HG02973 (cell line): ENCODE measurements around the gene STXBP4.

Source experiments
- ATAC-seq: cut with Tn5 transposase; IDR thresholded peaks from one replicate; pipeline ENCODE4 v1.9.1; 2021; ENCODE audit warnings: moderate library complexity; ENCODE audit not compliant: unreplicated experiment

Gene STXBP4

GRCh38 chr17:55212880-55213279, 244.3 kb downstream of the STXBP4 start:
- ATAC-seq: no peak

DNA sequence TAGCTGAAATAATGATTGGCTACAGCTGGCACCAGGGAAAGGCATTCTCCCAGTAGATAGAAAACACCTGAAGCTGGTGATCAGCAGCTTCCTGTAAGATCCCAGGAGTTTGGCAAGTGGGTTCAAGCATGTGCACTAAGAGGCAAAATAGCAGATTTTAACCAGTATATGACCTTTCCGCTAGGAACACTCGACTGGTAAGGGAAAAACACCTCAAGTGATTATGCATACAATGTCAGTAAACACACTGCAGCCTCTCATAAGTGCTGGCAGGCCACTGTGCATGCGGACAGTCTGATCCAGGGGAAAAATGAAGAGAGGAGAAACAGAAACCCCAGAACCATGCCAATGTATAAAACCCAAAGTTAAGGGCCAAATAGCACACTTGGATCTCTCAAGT, 247.1 kb downstream of the STXBP4 start:
- ATAC-seq: no peak

DNA sequence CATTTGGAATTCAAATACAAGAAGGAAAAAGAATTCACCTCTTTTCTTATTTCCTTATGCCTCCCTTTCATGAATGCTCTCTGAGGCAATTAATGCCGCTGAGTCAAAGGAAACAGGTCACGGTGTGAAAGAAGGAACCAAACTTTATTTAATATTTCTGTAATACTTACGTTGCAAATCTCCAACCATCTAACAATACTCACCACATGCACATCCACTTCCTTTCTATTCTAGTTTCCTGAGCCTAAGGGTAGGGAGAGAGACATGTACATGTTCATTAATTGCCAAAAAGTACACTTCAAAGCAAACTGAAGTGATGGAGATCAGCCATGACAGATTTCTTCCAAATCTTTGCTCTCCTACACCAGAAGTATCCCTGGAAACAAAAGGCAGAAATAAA, 248.3 kb downstream of the STXBP4 start:
- ATAC-seq: no peak

DNA sequence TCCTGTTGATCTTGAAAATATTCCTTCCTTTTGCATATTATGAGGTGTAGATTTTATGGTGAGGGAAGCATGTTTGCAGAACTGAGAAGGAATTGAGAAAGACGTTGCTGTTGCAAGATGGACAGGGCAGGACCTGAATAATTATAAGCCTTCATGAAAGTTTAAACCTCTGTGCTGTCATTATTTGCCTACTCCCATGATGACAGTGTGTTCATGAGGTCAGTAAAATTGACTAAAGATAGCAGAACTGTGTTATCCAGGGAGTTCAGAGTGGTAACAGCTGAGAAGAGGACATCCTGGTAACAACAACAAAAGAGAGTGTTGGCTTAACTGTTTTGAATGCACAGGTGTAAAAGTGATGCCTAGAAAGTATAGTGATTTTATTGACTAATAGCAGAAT, 250.9 kb downstream of the STXBP4 start:
- no peak for ATAC-seq

GRCh38 chr17:55219934-55220333, 251.4 kb downstream of the STXBP4 start:
- ATAC-seq: no peak
